Neural cell (in vitro differentiated cells): ENCODE measurements around the gene GNG11. TPM values are rescaled to one million over a fixed set of nuclear protein-coding genes. Genes with fewer than 3 reads are reported as not detected.

Source experiments
- H2AFZ ChIP-seq: fragments of 200-600, 300-800 bp; sonication (generic), shearing (Covaris generic); 2 replicates; pipeline ENCODE4 v1.6.0; 2014; ENCODE audit warnings: low read depth, mild to moderate bottlenecking, antibody characterized with exemption, low read length, moderate library complexity
- H3F3A ChIP-seq: fragments of 200-600 bp; shearing (Covaris generic); 2 replicates; pipeline ENCODE4 v1.6.1; 2016; ENCODE audit warnings: mild to moderate bottlenecking, moderate library complexity, mixed read lengths, antibody characterized with exemption, low read length; ENCODE audit not compliant: insufficient read depth, poor library complexity, severe bottlenecking
- H3K27ac ChIP-seq: fragments of 200-600, 300-800 bp; sonication (generic), shearing (Covaris generic); 2 replicates; pipeline ENCODE4 v1.5.1; 2014; ENCODE audit warnings: mild to moderate bottlenecking, low read length, moderate library complexity
- H3K27me3 ChIP-seq: fragments of 300-800, 200-600 bp; sonication (generic), shearing (Covaris generic); 2 replicates; pipeline ENCODE4 v1.6.0; 2014; ENCODE audit warnings: mild to moderate bottlenecking, low read depth, low read length, moderate library complexity; ENCODE audit not compliant: insufficient read depth
- H3K36me3 ChIP-seq: fragments of 300-800, 200-600 bp; sonication (generic), shearing (Covaris generic); 2 replicates; pipeline ENCODE4 v1.5.1; 2014; ENCODE audit warnings: mild to moderate bottlenecking, antibody characterized with exemption, low read length, moderate library complexity; ENCODE audit not compliant: insufficient read depth
- H3K4me2 ChIP-seq: fragments of 300-800, 200-600 bp; sonication (generic), shearing (Covaris generic); 2 replicates; pipeline ENCODE4 v1.6.0; 2014; ENCODE audit warnings: mild to moderate bottlenecking, low read length
- H3K4me3 ChIP-seq: fragments of 300-800, 200-600 bp; sonication (generic), shearing (Covaris generic); 2 replicates; pipeline ENCODE4 v1.5.1; 2014; ENCODE audit warnings: mild to moderate bottlenecking, low read length, moderate library complexity
- H3K79me2 ChIP-seq: fragments of 200-600 bp; shearing (Covaris generic); replicated peaks from 2 replicates; pipeline ENCODE4 v1.6.0; 2014; ENCODE audit warnings: mild to moderate bottlenecking, low read length, moderate library complexity; ENCODE audit not compliant: insufficient read depth
- H3K9ac ChIP-seq: fragments of 300-800, 200-600 bp; sonication (generic), shearing (Covaris generic); 2 replicates; pipeline ENCODE4 v1.6.1; 2016; ENCODE audit warnings: mild to moderate bottlenecking, low read length, mixed read lengths
- H3K9me2 ChIP-seq: fragments of 200-600 bp; shearing (Covaris generic); 2 replicates; pipeline ENCODE4 v1.6.1; 2016; ENCODE audit warnings: mild to moderate bottlenecking, low read length, mixed read lengths; ENCODE audit not compliant: insufficient read depth
- H3K9me3 ChIP-seq: fragments of 200-600, 300-800 bp; sonication (generic), shearing (Covaris generic); 2 replicates; pipeline ENCODE4 v1.6.1; 2016; ENCODE audit warnings: mild to moderate bottlenecking, mixed run types, low read length, moderate library complexity, mixed read lengths
- H4K20me1 ChIP-seq: fragments of 200-600 bp; shearing (Covaris generic); 2 replicates; pipeline ENCODE4 v1.6.1; 2016; ENCODE audit warnings: mild to moderate bottlenecking, mixed run types; ENCODE audit not compliant: insufficient read depth
- CTCF ChIP-seq: fragments of 450-650 bp; IDR thresholded peaks from 2 replicates; pipeline ENCODE4 v1.5.1; 2014; ENCODE audit warnings: antibody characterized with exemption, mild to moderate bottlenecking, moderate library complexity; ENCODE audit not compliant: poor library complexity, severe bottlenecking
- EP300 ChIP-seq: fragments of 450-650 bp; conservative IDR thresholded peaks from 2 replicates; pipeline ENCODE4 v1.6.1; 2014; ENCODE audit warnings: antibody characterized with exemption, mild to moderate bottlenecking, moderate library complexity; ENCODE audit not compliant: poor library complexity, severe bottlenecking
- EZH2 ChIP-seq: fragments of 200-600, 300-800 bp; shearing (Covaris generic), sonication (generic); IDR thresholded peaks from 2 replicates; pipeline ENCODE4 v1.6.1; 2014; ENCODE audit warnings: antibody characterized with exemption, low read length, borderline replicate concordance, mild to moderate bottlenecking; ENCODE audit not compliant: insufficient read depth, poor library complexity, severe bottlenecking
- MXI1 ChIP-seq: fragments of 450-650 bp; conservative IDR thresholded peaks from 2 replicates; pipeline ENCODE4 v1.6.1; 2014; ENCODE audit warnings: antibody characterized with exemption, mild to moderate bottlenecking; ENCODE audit not compliant: poor library complexity, severe bottlenecking
- POLR2AphosphoS5 ChIP-seq: IDR thresholded peaks from 2 replicates; pipeline ENCODE4 v1.6.1; 2012
- RAD21 ChIP-seq: fragments of 450-650 bp; conservative IDR thresholded peaks from 2 replicates; pipeline ENCODE4 v1.6.1; 2014; ENCODE audit warnings: antibody characterized with exemption, mild to moderate bottlenecking, moderate library complexity
- REST ChIP-seq: IDR thresholded peaks from 2 replicates; pipeline ENCODE4 v1.6.1; 2012; ENCODE audit warnings: borderline replicate concordance
- SMC3 ChIP-seq: fragments of 450-650 bp; conservative IDR thresholded peaks from 2 replicates; pipeline ENCODE4 v1.6.1; 2014; ENCODE audit warnings: antibody characterized with exemption, mild to moderate bottlenecking, moderate library complexity; ENCODE audit not compliant: poor library complexity
- TAF1 ChIP-seq: IDR thresholded peaks from 2 replicates; pipeline ENCODE4 v1.6.1; 2012; ENCODE audit warnings: low read depth
- polyA plus RNA-seq: library from polyadenylated mRNA; depleted of rRNA; stranded (reverse); fragments of >200 nt; gene quantifications from 2 replicates; pipeline ENCODE4 v1.2.3, GENCODE V29; 2014

Gene GNG11
- polyA plus RNA-seq, 1 donor from 2014 or later, result 0.25 TPM

- Histone ChIP-seq H3K9me3 (no peaks in the 10 kb centered on the region), H3K9me2 (no peaks in the 10 kb centered on the region), H4K20me1 (no peaks in the 10 kb centered on the region), H3K9ac (no peak overlapping the region), H3K79me2 (no peaks in the 10 kb centered on the region), H3K4me2 (no peak overlapping the region), H2AFZ (no peak overlapping the region), H3K36me3 (no peaks in the 10 kb centered on the region), H3K27me3 (no peaks in the 10 kb centered on the region), H3K4me3 (no peak overlapping the region), H3F3A (no peaks in the 10 kb centered on the region), H3K27ac (no peak overlapping the region)
- no peak for TF ChIP-seq RAD21
- no peak for TF ChIP-seq MXI1
- no peak for TF ChIP-seq EZH2
- TF ChIP-seq TAF1, result no peak
- no peak for TF ChIP-seq POLR2AphosphoS5
- TF ChIP-seq EP300, result no peak
- no peak for TF ChIP-seq REST
Measured at GRCh38 chr7:93964262-93964661, 42.7 kb downstream of the GNG11 start.

- Histone ChIP-seq H3K9me3 (no peaks in the 10 kb centered on the region), H3K9ac (no peak overlapping the region), H3K79me2 (no peaks in the 10 kb centered on the region), H3K36me3 (no peaks in the 10 kb centered on the region), H3F3A (no peaks in the 10 kb centered on the region), H3K27me3 (no peaks in the 10 kb centered on the region), H4K20me1 (no peaks in the 10 kb centered on the region), H3K27ac (no peak overlapping the region), H2AFZ (no peak overlapping the region), H3K9me2 (no peaks in the 10 kb centered on the region), H3K4me2 (no peak overlapping the region), H3K4me3 (no peak overlapping the region)
- TF ChIP-seq TAF1 (no peak), CTCF (no peak), MXI1 (no peak), POLR2AphosphoS5 (no peak), EP300 (no peak), SMC3 (no peak), EZH2 (no peak), RAD21 (no peak), REST (no peak)
Measured at GRCh38 chr7:93964813-93965212, 43.3 kb downstream of the GNG11 start.
